K562 (cell line): ENCODE results near the gene SIGLEC15. TPM values are rescaled to one million over a fixed set of nuclear protein-coding genes. Genes with fewer than 3 reads are reported as not detected.

Source experiments
- ATAC-seq: fragments of 200-7000 bp; cut with Tn5 transposase; 3 replicates; pipeline ENCODE4 v1.9.1; 2020; ENCODE audit warnings: moderate library complexity
- BruUV-seq: library from RNA; stranded (reverse); fragments of 400-500 nt; replicated peaks from 2 replicates; lab custom pipeline; 2021; lab: Mats Ljungman, UMichigan
- CTCF ChIA-PET: fragments of 300-600 bp; formaldehyde crosslinking; extraction: SDS; loops from one replicate; lab custom pipeline; 2021; ENCODE audit warnings: low intra/inter-chr PET ratio; lab: Yijun Ruan, JAX
- POLR2A ChIA-PET: fragments of 300-600, 350-650 bp; sonication (Branson Sonifier 250); formaldehyde crosslinking; extraction: SDS; loops from one replicate; lab custom pipeline; 2021; ENCODE audit warnings: antibody characterized with exemption, inconsistent platforms; lab: Yijun Ruan, JAX
- DNase-seq, 4 experiments: peaks; one replicate each; pipeline versions ENCODE4 v3.0.0 to v3.0.0-alpha.2; 2011 to 2018; ENCODE audit warnings: low spot score in 3 of 4, mixed read lengths in 3 of 4; ENCODE audit errors: extremely low read depth in 1 of 4
- FAIRE-seq: peaks from 2 replicates; lab custom pipeline; 2011; peaks lifted over from hg19 to GRCh38; lab: Jason Lieb, UNC
- H2AFZ ChIP-seq: 2 replicates; pipeline ENCODE4 v1.6.0; 2011; ENCODE audit warnings: low read depth, low read length, control low read depth, inconsistent platforms
- H3K27ac ChIP-seq: fragments of 200-600 bp; 3 replicates; pipeline ENCODE4 v1.8.0; 2011; ENCODE audit warnings: low read depth, mild to moderate bottlenecking, control low read depth, inconsistent platforms, low read length, moderate library complexity, mixed read lengths; ENCODE audit errors: extremely low read depth
- H3K27me3 ChIP-seq, 2 experiments: fragments of 300-600 bp in 1 of 2; 2 replicates in 1 of 2; 3 replicates in 1 of 2; pipeline versions ENCODE4 v1.6.0 to v1.8.0; 2011; ENCODE audit warnings: inconsistent platforms in 2 of 2, low read length in 2 of 2, mild to moderate bottlenecking in 1 of 2, mixed read lengths in 1 of 2, moderate library complexity in 1 of 2; ENCODE audit not compliant: control insufficient read depth in 2 of 2, insufficient read depth in 2 of 2
- H3K36me3 ChIP-seq: fragments of 300-600 bp; 3 replicates; pipeline ENCODE4 v1.8.0; 2011; ENCODE audit warnings: mild to moderate bottlenecking, low read length, inconsistent platforms; ENCODE audit not compliant: control insufficient read depth, insufficient read depth
- H3K4me1 ChIP-seq, 2 experiments: fragments of 200-600 bp in 1 of 2; replicated peaks in 1 of 2; 2 replicates in 1 of 2; 3 replicates in 1 of 2; pipeline versions ENCODE4 v1.5.1 to v1.8.0; 2011; ENCODE audit warnings: inconsistent platforms in 2 of 2, low read length in 2 of 2, mild to moderate bottlenecking in 1 of 2, mixed read lengths in 1 of 2, moderate library complexity in 1 of 2; ENCODE audit not compliant: control insufficient read depth in 2 of 2, insufficient read depth in 2 of 2
- H3K4me2 ChIP-seq: 2 replicates; pipeline ENCODE4 v1.6.1; 2011; ENCODE audit warnings: low read length, control low read depth, inconsistent platforms, mixed read lengths; ENCODE audit not compliant: insufficient read depth
- H3K4me3 ChIP-seq: fragments of 200-600 bp; sonication (generic), shearing (Covaris generic); 2 replicates; pipeline ENCODE4 v1.5.1; 2016; ENCODE audit warnings: control low read depth, inconsistent platforms
- H3K79me2 ChIP-seq: fragments of 200-600 bp; 3 replicates; pipeline ENCODE4 v1.8.0; 2011; ENCODE audit warnings: low read length, inconsistent platforms; ENCODE audit not compliant: control insufficient read depth, insufficient read depth
- H3K9ac ChIP-seq, 2 experiments: 2 replicates each; pipeline versions ENCODE4 v1.6.0 to v1.6.1; 2011; ENCODE audit warnings: low read depth in 2 of 2, low read length in 2 of 2, control low read depth in 1 of 2, inconsistent platforms in 1 of 2, mild to moderate bottlenecking in 1 of 2, mixed read lengths in 1 of 2; ENCODE audit not compliant: insufficient read depth in 1 of 2
- H3K9me1 ChIP-seq: one replicate; pipeline ENCODE4 v1.6.0; 2011; ENCODE audit warnings: inconsistent platforms, mild to moderate bottlenecking, low read length, moderate library complexity; ENCODE audit not compliant: control insufficient read depth, insufficient read depth
- H3K9me3 ChIP-seq: replicated peaks from 2 replicates; pipeline ENCODE4 v1.5.1; 2011; ENCODE audit warnings: low read depth, low read length, inconsistent platforms; ENCODE audit not compliant: control insufficient read depth, insufficient read depth
- H4K20me1 ChIP-seq: replicated peaks from 2 replicates; pipeline ENCODE4 v1.6.1; 2011; ENCODE audit warnings: low read length, inconsistent platforms, mixed read lengths; ENCODE audit not compliant: control insufficient read depth, insufficient read depth
- CREB3 ChIP-seq: fragments of 450-650 bp; conservative IDR thresholded peaks from 2 replicates; pipeline ENCODE4 v1.6.1; 2016; ENCODE audit warnings: missing genetic modification characterization, low read depth, mild to moderate bottlenecking, missing compliant biosample characterization, moderate library complexity
- CTCFL ChIP-seq: IDR thresholded peaks from 2 replicates; pipeline ENCODE4 v1.6.1; 2011; ENCODE audit warnings: borderline replicate concordance, low read depth, mild to moderate bottlenecking, moderate library complexity, low read length; ENCODE audit not compliant: insufficient read depth, poor library complexity, severe bottlenecking
- HNRNPUL1 ChIP-seq: fragments of 200-400 bp; formaldehyde crosslinking; IDR thresholded peaks from 2 replicates; pipeline ENCODE4 v1.6.1; 2017; ENCODE audit warnings: low read length
- POLR3G ChIP-seq: IDR thresholded peaks from 2 replicates; pipeline ENCODE4 v1.6.1; 2011; ENCODE audit not compliant: insufficient read length, insufficient replicate concordance; ENCODE audit errors: extremely low read depth
- REST ChIP-seq, 2 experiments: fragments of 450-650 bp; formaldehyde crosslinking in 1 of 2; IDR thresholded peaks; 2 replicates each; pipeline versions ENCODE4 v1.4.0 to v1.6.1; 2014 to 2020; ENCODE audit warnings: mild to moderate bottlenecking in 2 of 2, borderline replicate concordance in 1 of 2, low read depth in 1 of 2
- WGBS: fragments of 100-300 bp; shearing (Covaris generic); methylation state at CpG from one replicate; pipeline ENCODE4 v1.1.6; 2016; ENCODE audit warnings: low coverage, mixed read lengths; ENCODE audit not compliant: insufficient coverage; ENCODE audit errors: missing lambda C conversion rate; 5-methylcytosine and 5-hydroxymethylcytosine counted together
- in situ Hi-C: fragments of 300-500 bp; cut with MboI; formaldehyde crosslinking; loops from 4 replicates; pipeline ENCODE4 v1.15.0; 2018; ENCODE audit warnings: inconsistent platforms, mixed read lengths
- intact Hi-C: fragments of 100-400 bp; cut with micrococcal nuclease; formaldehyde crosslinking; loops from 2 replicates; pipeline ENCODE4 v1.14.2; 2022
- polyA plus RNA-seq, 8 experiments: library from polyadenylated mRNA; depleted of rRNA in 4 of 8; stranded (reverse) in 5 of 8; unstranded in 3 of 8; fragments of >200 nt; fragmentation: Nextera tagmentation in 2 of 8; fragmentation: Illumina TruSeq in 1 of 8; extraction: Ambion mirVana in 2 of 8; extraction: Trizol in 1 of 8; gene quantifications; 2 replicates each; pipeline versions ENCODE4 v1.2.1 to v1.2.3, GENCODE V29; 2011 to 2014; ENCODE audit warnings: inconsistent platforms in 1 of 8, missing spikeins in 1 of 8
- total RNA-seq, 7 experiments: library from RNA; depleted of rRNA in 6 of 7; stranded (reverse); fragments of >200 nt in 6 of 7; fragmentation: Illumina TruSeq in 2 of 7; extraction: Trizol in 2 of 7; gene quantifications; 2 replicates each; pipeline versions ENCODE4 v1.2.1 to v1.2.3, GENCODE V29; 2011 to 2021; ENCODE audit warnings: low replicate concordance in 1 of 7

The SIGLEC15 gene
- total and polyA plus RNA-seq, 9 of the 15 experiments (the other 6 are each of a cell fraction or from before 2014, with no cell fraction given), result not detected

GRCh38 chr18:45879681-45880655 is 54.5 kb downstream of the SIGLEC15 start:
- ATAC-seq (peak; percentile 99), FAIRE-seq (no peak), DNase-seq (peak; percentile 63 to 70 (median 66))
- in situ Hi-C loops, result no loop called here
- H3K4me3 ChIP-seq, result no peak overlapping the region
- intact Hi-C loops, result loop anchor here (1.0 to 10.0 kb wide), 4 partner anchors 157 to 259 kb away; no protein-coding TSS in a partner anchor
- H3K4me2 ChIP-seq, result no peak overlapping the region
- 25% methylated on average over 16 of the region's 17 CpGs for WGBS
- ChIA-PET POLR2A (interaction anchor here (0.9 to 1.0 kb wide), 3 partner anchors 12 to 210 kb away, joined by 3 to 5 read pairs (median 5); no protein-coding TSS in a partner anchor), CTCF (interaction anchor here (0.5 to 1.3 kb wide), 7 partner anchors 12 to 215 kb away, joined by 3 to 9 read pairs (median 4); no protein-coding TSS in a partner anchor)
- H3K79me2 ChIP-seq, result no peaks in the 10 kb centered on the region
- H2AFZ ChIP-seq, result no peak overlapping the region
- H3K4me1 ChIP-seq, result peaks cover 0 to 2% of the 10 kb centered on the region in 2 experiments; a peak in 1 of 5 replicates
- BruUV-seq, result no TSS peak
- H3K27me3 ChIP-seq, result no peaks in the 10 kb centered on the region
- H4K20me1 ChIP-seq, result no peaks in the 10 kb centered on the region; the same call in 1 of the 2 replicates
- H3K9ac ChIP-seq, result no peak overlapping the region
- H3K27ac ChIP-seq, result no peak overlapping the region
- peaks cover 38% of the 10 kb centered on the region; the same call in 2 of the 3 replicates for H3K36me3 ChIP-seq
- H3K9me1 ChIP-seq, result no peaks in the 10 kb centered on the region
- no peaks in the 10 kb centered on the region for H3K9me3 ChIP-seq
- TF ChIP-seq HNRNPUL1 (no peak), CREB3 (tag) (no peak), CTCFL (peak; percentile 58), POLR3G (no peak), REST (IDR thresholded peaks at IDR 0.05; ENCODE audit: borderline replicate concordance) (peak; percentile 70), REST (CRISPR knock-in tag; IDR thresholded peaks at IDR 0.05; ENCODE audit: low read depth) (no peak)
